GM12891 (cell line): ENCODE results near the gene SLC38A10.

Experiments used
- PAX5 ChIP-seq: IDR thresholded peaks from 2 replicates; pipeline ENCODE4 v1.6.1; 2011; ENCODE audit warnings: low read length, moderate library complexity, mild to moderate bottlenecking; ENCODE audit not compliant: insufficient read depth, severe bottlenecking
- POLR2A ChIP-seq: IDR thresholded peaks from 2 replicates; pipeline ENCODE4 v1.6.1; 2011; ENCODE audit warnings: low read depth, low read length, control low read depth
- POLR2AphosphoS5 ChIP-seq: IDR thresholded peaks from 2 replicates; pipeline ENCODE4 v1.6.1; 2011; ENCODE audit warnings: low read depth, low read length, control low read depth
- SPI1 ChIP-seq: IDR thresholded peaks from 2 replicates; pipeline ENCODE4 v1.6.1; 2011; ENCODE audit warnings: low read depth, low read length, control low read depth
- TAF1 ChIP-seq: IDR thresholded peaks from 2 replicates; pipeline ENCODE4 v1.6.1; 2011; ENCODE audit warnings: low read depth, low read length, control low read depth

DNA sequence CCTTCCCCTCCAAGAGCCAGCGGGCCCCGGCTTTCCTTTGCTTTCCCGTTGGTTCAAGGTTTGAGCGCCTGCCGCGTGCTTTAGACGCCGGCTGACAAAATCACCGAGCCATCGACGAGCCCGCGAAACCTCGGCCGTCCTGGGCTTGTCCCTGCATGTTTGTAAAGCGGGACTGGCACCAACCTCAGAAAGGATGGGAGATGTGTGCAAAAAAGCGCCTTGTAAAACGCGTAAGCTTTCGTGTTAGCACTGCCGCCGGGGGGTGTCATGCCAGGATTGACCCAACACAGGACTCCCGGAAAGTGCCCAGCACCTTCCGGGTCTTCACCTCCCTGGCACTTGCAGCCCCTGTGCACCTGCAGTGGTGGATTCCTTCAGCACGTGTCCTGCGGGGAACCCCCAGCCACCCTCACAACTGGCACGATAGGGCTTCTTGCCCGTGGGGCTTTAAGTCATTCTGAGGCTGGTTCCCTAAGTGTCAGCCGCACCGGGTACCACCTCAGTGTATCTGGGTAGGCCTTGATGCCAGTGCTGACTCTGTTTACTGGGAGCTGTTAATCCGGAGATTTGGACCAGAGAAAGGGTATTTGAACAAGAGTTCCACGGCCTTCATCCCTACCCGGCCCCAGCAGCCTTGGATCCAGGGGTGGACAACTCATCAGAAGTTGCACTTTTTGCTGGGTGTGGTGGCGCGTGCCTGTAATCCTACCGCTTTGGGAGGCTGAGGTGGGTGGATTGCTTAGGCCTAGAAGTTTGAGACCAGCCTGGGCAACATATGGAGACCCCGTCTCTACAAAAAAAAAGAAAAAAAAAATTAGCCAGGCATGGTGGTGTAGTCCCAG, 55.2 kb downstream of the SLC38A10 start:
- TF ChIP-seq POLR2A: peak; percentile 36; the same call in 1 of the 2 replicates
- TF ChIP-seq POLR2AphosphoS5: 0 out of 2 replicates have a peak, but pooled peaks have one; percentile 24
- no peak for TF ChIP-seq TAF1
- TF ChIP-seq SPI1: no peak
- TF ChIP-seq PAX5: no peak
